ENCODE data around the gene JUN.

Gene JUN

DNA sequence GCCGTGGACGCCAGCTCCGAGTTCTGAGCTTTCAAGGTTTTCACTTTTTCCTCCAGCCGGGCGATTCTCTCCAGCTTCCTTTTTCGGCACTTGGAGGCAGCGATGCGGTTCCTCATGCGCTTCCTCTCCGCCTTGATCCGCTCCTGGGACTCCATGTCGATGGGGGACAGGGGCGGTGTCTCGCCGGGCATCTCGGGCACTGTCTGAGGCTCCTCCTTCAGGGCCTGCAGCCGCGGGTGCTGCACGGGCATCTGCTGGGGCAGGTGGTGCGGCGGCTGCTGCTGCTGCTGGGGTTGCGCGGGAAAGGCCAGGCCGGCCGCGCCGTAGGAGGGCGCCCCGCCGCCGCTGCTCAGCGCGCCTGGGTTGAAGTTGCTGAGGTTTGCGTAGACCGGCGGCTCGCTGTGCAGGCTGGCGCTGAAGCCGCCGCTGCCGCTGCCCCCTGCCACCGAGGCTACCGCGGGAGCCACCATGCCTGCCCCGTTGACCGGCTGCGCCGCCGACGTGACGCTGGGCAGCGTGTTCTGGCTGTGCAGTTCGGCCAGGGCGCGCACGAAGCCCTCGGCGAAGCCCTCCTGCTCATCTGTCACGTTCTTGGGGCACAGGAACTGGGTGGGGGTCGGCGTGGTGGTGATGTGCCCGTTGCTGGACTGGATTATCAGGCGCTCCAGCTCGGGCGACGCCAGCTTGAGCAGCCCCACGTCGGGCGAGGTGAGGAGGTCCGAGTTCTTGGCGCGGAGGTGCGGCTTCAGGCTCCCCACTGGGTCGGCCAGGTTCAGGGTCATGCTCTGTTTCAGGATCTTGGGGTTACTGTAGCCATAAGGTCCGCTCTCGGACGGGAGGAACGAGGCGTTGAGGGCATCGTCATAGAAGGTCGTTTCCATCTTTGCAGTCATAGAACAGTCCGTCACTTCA lies 1.4 kb downstream of the JUN start:
- DNase-seq = peak; percentile 24 to 86 (median 34)

DNA sequence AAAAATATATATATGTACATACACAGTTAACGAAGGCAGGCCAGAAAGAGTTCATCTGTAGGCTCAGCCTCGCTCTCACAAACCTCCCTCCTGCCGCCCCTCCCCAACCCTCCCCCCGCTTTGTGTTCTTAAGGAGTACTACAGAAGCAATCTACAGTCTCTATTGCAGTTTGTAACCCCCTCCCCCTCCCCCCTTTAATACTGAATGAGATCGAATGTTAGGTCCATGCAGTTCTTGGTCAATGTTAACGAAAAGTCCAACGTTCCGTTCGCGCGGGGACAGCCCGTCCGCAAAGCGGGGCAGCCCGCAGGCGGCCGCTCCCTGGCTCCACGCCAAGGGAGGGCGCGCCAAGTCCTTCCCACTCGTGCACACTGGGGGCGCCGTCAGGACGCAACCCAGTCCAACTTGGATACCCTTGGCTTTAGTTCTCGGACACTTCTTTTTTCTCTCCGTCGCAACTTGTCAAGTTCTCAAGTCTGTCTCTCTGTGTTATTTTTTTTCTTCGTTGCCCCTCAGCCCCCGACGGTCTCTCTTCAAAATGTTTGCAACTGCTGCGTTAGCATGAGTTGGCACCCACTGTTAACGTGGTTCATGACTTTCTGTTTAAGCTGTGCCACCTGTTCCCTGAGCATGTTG lies 2.2 kb downstream of the JUN start:
- peak; percentile 46 to 70 (median 63) for DNase-seq

DNA sequence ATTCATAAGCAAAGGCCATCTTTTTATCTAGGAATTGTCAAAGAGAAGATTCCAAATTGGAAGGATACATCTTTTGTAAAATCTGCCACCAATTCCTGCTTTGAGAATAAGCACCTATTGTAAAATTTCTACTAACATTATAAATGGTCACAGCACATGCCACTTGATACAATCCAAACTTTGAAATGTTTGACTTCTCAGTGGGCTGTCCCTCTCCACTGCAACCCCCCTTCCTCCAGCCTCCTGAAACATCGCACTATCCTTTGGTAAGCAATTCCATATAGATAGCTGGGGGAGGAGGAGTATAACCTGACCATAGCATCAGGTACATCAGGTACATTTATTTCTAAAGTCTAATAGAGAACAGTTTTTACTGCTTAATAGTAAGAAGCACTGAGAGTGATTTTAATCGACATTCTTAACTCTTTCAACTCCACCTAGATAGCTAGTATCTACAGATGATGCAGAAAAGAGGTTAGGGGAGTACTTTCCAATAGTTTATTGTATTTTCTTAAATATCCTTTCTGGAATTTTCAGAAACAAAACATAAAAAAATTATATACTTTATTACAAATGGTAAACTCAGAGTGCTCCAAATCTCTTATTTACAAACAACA lies 2.9 kb downstream of the JUN start:
- peak in 3 of 5 donors; percentile 18 to 46 (median 39) for DNase-seq

DNA sequence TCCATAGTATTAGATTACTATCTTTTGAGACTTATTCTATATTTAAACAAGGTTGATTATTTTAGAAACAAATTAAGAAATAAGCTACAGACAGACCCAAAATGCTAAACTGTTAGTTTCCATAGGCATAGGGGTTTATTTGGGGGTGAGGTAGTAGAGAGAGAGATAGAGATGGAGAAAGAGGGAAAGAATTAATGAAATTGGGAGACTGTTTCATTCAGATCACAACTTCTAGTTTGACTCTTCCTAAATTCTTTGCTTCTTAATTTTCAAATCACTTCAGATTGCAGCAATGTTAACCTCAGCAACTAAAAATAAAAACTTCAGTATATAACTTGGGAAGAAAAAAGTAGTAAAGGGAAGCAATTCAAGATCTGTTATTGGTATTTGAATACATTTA lies 3.4 kb downstream of the JUN start:
- DNase-seq = no peak

DNA sequence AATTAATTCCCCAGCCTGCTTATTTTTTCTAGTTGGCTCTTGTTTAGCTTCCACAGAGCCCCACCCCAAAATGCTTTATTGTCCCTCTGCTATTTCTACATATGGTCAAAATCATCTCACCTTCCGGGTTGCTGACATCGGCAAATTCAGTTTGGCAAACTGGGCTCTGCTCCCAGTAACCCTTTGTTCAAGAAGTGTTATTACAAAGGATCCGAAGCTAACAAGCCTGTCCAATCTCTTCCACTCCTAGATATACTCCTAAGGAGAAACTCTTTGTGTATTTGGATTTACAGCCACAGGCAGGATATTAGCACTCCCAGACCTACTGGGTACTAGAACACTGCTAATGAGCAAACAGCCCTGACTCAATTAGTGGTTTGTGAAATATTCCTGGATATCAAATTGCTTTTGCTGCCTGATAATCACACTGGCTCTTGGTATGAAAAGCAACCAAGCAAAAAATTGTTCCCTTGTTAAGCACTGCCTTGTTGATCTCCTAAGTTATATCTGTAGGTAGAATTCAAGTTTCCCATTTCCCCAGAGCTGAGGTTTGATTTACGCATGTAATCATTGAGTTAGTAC lies 4.0 kb downstream of the JUN start:
- no peak for DNase-seq

DNA sequence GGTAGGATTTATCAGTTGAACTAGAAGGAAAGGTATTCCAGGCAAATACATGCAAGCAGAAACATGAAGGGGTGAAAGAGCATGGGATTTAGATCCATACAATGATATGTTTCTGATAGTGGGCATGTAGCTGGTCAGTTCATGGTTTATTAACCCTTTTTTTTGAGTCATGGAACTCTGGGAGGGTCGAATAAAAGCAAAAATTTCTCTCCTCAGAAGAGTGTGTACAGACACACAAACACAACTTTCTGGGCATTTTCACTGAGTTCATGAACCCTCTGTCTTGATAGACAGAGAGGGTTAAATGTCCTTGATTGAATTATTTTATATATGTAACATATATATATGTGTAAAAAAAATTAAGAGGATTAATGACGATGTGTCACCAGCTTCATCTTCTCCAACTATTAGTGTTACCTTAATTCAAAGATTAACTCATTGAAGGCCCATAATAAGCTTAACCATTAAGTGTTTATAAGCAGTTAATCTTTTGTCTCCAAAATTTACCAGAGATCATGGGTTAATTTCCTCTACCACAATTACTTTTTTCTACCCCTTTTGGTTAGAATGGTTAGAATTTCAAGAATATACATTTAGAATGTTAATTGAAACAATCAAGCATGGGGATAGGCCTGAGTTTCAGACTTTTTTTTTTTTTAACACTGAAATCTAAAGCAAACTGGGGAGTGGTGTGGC lies 4.6 kb downstream of the JUN start:
- DNase-seq = no peak

DNA sequence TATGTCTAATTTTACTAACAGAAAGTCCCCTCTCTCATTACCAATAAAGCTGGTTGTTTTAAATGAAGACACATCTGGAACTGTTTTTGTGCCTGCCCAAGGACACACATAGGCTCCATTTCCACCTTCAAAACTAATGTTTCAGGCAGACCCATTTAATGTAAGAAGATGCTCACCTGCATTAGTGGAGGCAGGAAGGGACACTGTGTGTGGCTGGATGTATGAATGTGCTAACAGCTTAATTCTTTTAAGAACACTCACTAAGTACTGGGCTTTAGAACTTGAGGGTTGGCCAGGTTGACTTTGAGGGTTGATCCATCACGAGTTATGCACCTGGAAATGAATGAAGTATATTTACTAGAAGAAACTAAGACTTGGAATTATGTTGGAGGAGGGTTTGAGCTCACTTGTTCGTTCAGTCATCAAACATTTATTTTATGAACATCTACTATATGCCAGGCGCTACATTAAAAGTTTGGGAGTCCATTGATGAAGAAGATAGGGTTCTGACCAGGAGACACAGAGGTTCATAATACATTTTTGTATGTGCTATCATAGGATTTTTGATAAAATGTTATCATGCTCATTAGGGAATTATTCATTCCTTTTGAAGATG lies 5.4 kb downstream of the JUN start:
- DNase-seq = no peak

DNA sequence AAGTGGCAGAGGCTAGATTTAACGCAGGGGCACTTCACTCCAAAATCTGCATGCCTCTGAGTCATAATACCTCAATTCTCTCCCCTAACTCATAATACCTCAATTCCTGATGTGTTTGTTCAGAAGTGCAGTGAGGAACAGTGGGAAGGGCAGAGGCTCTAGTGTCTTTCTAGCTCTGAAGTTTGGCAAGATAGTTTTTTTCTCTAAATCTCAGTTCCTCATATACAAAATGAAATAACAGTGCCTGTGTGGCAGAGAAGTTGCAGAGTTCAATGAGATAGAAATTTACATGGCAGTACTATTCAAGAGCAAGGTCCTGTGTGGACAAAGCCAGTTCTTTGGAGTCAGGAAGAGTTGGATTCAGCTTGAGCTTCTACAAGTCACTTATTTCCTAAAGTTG lies 9.8 kb downstream of the JUN start:
- no peak for DNase-seq

DNA sequence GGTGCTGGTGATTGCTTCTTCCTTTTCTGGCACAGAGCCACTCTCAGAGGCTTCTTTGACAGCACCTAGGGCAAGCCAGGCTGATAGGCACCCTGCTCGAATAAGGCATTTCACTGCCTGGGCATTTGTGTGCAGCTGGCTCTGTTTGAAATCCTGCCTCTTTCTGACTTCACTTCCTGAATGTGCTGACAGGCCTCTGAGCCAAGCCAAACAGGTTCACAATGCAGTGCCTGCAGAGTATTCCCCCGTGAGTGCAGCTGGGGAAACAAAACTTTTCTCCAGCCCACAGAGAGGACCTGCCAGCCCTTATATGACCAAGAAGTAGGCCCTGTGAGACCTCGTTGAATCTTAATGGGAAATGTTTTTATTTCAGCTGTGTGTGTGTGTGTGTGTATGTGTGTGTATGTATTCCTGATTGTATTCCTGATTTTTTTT lies 10.4 kb downstream of the JUN start:
- DNase-seq = peak in 1 of 5 donors; percentile 40

DNA sequence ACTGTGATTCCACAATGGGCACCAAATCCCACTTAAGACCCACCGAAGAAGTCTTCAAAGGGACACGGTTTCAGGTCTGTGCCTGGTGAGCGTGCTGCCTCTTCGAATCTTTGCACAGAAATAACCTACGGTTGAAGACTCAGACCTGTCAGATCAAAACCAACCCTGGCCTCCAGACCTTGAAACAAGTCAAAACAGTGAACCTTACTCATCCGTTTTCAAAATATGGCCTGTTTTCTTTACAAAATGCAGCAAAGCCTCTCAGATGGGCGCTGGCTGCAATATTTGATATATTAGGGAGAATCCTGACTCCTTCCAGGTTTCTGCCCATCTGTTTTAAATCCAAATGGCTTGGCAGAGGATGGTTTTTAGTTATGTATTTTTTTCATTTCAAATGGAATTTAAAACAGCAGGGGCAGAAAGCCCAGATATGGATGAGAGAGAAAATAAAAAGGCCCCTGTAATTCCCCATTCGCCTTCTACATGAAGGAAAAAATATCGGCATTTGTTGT lies 14.0 kb downstream of the JUN start:
- DNase-seq = no peak

DNA sequence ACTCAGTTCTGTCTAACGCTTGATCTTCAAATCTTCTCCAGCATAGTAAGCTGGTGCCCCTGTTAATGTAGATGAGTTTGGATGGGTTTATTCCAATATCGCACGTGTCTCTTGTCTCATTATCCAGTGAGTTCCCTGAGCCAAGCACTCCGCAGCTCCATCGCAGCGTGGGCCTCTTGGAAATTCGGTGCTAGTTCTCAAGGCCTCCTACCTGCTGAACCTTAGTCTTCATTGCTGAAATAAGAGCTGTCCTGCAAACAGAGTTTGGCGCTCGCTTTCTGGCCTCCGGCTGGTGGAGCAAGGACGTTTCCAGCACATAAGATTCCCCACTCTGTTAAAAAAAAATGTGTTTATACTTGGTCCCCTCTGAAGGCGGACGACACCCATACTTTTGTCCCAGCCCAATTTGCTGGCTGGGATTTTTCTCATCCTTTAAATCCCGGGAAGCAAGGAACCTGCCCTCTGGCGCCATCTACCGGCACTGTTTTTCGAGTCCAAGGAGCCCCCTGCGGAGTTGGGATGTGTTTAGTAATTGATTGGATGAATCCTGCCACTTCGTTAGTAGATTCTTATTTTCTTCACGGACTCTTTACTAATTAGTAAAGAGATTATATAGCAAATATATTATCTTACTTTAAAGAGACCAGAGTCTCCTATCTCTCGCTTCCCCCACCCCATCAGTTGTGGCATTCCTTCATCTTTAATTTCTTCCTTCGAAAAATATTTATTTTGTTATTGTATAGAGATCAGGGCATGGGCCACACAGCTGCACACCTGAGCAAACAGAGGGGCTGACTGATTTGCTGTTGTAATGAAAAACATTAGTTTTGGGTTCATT lies 14.7 kb downstream of the JUN start:
- peak in 1 of 5 donors; percentile 25 for DNase-seq

DNA sequence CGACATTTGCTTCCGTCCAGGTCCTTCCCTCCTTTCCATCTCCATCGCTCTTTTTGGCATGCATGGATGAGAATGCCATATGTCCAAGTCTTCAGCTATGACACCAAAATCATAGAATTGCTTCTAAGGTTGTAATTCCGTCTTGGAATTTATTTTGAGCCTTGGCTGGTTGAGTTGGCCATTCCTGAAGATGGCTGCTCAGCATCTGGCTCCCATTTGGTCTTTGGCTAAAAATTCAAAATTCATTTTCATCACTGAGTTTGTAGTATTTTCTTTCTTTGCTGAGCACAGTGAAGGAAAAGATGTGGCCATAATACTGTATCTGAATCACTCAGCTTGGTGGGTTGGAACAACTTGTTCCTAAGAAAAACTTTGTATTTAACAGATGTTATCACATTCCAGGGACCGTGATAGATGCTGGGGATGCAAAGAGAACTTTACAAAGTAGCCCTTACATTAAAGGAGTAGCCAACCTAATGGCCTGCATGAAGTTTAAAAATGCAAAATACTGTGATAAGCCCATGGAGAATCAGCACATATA lies 15.6 kb downstream of the JUN start:
- DNase-seq = no peak

DNA sequence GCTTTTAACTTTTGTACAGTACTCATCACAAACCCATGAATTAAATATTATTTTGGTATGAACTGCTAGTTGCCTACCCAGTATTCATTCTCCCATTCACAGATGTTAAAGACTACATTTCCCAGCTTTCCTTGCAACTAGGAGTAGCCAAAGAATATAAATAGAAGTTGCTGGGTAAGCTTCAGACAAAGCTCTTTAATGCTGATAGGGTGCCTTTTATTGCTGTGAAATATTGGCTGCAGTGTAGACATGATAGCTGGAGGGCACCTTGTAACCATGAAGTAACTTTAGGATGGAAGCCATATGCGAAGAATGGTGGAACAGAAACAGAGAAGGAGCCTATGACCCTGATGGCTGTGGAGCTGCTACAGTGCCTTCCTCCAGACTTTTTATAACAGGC lies 16.7 kb downstream of the JUN start:
- no peak for DNase-seq

DNA sequence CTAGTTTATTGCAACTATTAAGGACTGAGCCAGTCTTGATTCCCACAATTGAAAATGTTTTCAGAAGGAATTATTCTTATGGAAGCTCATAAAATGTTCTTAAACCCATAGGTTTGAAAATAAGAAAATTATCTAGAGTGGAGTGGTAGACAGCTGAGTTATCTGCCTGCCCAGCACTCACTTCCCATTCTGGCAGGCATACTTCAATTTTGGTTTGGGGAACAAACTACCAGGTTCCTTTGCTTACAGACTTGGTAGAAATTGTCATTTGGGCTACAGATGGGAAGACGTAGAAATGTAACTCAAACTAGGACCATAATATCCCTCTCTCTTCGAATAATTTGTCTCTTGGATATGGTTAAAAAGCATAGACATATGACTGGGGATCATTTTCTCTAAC lies 18.4 kb downstream of the JUN start:
- no peak for DNase-seq

DNA sequence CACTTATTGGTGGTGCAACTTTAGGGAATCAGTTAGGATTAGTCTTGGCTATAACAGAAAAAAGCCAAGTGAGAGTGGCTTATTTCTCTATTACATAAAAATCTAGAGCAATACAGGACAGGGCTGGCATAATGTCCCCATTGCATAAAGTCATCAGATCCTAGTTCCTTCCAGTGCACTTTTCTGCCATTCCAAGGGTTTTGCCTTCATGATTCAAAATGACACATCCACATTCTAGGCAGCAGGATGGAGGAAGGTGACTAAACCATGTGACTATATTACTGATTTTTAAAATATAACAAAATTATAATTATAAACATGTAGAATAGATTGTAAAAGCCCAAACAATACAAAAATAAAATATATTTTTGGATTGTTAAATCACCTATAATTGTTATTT lies 18.8 kb downstream of the JUN start:
- no peak for DNase-seq

DNA sequence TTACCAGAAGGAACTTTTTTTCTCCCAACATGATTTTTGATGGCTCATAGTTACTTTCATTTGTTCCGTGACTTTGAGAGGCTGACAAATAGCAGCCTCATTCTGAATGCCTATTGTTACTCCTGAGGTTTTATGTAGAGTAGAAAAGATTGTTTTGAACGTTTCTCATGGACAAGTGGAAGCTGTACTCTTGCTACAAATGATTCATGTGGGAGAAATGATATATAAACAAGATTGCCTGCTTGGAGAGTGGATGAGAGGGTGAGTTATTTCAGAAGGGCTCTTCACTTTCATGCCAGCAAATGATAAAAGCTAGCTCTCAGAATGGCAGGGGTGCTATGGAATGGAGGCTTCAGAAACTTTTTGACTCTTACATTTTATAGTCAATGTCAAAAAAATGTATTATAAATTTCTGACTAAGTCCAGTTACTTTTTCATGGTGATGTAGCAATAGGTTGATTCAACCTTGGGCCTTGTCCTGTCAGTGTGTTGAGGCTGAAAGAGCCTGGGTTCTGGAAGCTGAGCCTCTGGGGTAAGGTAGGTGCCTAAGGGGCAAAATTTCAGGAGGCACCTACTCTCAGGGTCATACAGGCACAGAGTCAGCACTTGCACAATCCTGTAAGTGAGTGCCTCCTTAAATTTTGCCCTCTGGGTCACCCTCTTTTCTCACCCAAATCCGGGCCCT lies 19.4 kb downstream of the JUN start:
- DNase-seq = no peak

DNA sequence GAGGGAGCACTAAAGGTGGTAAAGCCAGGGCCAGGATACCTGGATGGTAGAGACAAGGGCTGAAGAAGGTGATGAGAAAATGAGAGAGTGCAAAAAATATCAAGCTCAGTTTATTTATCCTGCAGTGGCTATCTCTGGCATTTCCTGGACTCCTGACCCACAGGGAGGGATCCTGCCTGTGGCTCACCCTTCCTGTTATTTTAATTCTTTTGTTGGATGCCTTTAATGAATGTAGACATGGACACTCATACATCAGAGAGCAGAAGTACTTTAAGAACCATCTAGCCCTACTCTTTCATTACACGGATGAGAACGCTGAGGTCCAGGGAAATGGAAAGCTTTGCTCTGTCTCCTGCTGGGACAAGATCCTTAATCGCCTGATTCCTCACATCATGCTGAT lies 20.6 kb downstream of the JUN start:
- no peak for DNase-seq

DNA sequence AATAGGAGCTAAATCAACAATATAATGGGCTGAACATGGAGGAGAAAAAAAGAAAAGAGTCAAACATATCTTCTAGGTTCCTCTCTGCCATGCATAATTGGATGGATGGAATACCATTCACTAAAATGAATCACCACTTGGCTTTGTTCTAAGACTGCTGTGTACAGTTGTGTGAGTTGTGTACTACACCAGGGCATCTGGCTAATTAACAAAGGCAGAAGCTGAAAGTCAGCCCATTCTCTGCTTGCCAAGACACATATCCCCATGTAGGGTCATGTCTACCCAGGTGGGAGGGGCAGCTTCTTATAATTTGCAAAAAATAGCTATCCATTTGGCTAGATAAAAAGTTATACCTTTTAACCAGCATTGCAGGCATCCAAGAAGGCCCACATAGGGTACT lies 21.0 kb downstream of the JUN start:
- no peak for DNase-seq

DNA sequence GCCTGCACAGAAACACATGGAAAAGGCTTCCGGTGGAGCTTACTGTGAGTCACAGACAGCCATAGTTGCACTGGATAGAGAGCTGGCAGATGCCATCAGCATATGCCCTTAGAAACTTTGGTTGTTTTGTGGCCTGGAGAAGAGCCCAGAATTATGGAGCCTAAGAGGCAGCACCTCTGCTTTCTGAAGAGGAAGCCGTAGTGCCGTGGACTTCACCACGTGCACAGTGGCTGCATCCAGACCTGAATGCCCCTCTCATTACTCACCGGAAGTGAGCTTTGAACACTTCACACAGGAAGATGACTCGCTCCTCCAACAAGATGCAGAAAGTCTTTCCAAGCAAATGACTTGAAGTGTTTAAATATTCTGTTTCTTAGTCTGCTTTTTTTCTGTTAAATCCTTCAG lies 28.4 kb downstream of the JUN start:
- peak in 2 of 5 donors; percentile 24 to 82 for DNase-seq

Data from T-helper 1 cell (primary cell).